Measurements from ENCODE around the gene DDIT4.

DNA sequence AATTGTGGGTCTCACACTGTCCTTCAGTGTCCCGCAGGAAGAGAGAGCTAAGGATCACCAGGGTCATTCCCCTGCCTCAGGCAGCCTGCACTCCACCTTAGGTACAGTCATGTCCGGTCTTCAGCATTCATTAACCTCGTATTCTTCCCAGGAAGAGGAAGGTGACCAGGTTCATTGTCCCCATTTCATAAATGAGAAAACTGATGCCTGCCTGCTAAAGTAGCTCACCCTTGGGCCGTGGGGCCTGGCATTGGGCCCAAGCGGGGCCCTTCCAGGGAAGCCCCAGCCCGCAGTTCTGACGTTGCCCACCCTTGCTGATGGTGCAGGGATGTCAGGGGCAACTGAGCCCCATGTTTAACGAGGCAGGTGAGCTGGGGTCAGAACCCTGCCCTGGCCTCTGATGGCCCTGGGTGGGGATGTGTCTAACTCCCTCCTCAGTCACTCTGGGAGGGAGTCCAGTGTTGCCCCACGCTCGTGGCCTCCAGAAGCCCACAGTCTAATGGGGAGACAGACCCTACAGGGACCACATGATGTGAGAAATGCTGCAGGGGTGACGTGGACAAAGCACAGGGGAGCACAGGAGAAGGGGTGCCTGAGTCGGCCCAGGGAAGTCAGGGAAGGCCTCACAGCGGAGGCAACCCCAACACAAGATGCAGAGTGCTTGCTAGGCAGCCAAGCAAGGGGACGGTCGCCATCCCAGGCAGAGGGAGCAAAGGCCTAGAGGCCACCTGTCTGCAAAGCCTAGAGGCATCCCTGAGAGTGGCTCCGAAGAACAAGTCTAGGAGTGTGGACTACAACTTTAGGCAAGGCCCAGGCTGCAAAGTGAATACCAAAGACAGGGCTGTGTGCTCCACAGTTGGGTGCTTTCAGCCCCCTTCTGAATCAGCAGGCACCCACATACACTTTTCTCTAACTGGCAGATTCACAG lies 25.1 kb downstream of the DDIT4 start:
- TF ChIP-seq YY1 (IDR thresholded peaks at IDR 0.05; ENCODE audit: extremely low read depth, insufficient replicate concordance, low read depth, low read length) (no peak), SIN3A (IDR thresholded peaks at IDR 0.05; ENCODE audit: low read depth) (no peak), EZH2phosphoT487 (IDR thresholded peaks at IDR 0.05; ENCODE audit: borderline replicate concordance) (no peak), POLR2A (IDR thresholded peaks at IDR 0.05; ENCODE audit: borderline replicate concordance, extremely low read depth, insufficient read depth, insufficient read length) (no peak), EZH2 (IDR thresholded peaks at IDR 0.05) (no peak), SP1 (IDR thresholded peaks at IDR 0.05; ENCODE audit: low read depth) (no peak), POLR2AphosphoS5 (IDR thresholded peaks at IDR 0.05; ENCODE audit: low read depth, low read length) (no peak), CEBPB (IDR thresholded peaks at IDR 0.05; ENCODE audit: low read depth) (no peak), RAD21 (IDR thresholded peaks at IDR 0.05; ENCODE audit: low read depth) (no peak), ZFX (IDR thresholded peaks at IDR 0.05) (peak; percentile 31; the same call in 1 of the 2 replicates), FOSL1 (IDR thresholded peaks at IDR 0.05; ENCODE audit: low read depth) (no peak)
- TF ChIP-seq, protein P1, sequence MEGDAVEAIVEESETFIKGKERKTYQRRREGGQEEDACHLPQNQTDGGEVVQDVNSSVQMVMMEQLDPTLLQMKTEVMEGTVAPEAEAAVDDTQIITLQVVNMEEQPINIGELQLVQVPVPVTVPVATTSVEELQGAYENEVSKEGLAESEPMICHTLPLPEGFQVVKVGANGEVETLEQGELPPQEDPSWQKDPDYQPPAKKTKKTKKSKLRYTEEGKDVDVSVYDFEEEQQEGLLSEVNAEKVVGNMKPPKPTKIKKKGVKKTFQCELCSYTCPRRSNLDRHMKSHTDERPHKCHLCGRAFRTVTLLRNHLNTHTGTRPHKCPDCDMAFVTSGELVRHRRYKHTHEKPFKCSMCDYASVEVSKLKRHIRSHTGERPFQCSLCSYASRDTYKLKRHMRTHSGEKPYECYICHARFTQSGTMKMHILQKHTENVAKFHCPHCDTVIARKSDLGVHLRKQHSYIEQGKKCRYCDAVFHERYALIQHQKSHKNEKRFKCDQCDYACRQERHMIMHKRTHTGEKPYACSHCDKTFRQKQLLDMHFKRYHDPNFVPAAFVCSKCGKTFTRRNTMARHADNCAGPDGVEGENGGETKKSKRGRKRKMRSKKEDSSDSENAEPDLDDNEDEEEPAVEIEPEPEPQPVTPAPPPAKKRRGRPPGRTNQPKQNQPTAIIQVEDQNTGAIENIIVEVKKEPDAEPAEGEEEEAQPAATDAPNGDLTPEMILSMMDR (IDR thresholded peaks at IDR 0.05 in 2 of 3, conservative IDR thresholded peaks at IDR 0.05 in 1 of 3; ENCODE audit: borderline replicate concordance in 1 of 3, insufficient read depth in 1 of 3, low read depth in 2 of 3, low read length in 2 of 3): no peak
- TF ChIP-seq, protein P2, sequence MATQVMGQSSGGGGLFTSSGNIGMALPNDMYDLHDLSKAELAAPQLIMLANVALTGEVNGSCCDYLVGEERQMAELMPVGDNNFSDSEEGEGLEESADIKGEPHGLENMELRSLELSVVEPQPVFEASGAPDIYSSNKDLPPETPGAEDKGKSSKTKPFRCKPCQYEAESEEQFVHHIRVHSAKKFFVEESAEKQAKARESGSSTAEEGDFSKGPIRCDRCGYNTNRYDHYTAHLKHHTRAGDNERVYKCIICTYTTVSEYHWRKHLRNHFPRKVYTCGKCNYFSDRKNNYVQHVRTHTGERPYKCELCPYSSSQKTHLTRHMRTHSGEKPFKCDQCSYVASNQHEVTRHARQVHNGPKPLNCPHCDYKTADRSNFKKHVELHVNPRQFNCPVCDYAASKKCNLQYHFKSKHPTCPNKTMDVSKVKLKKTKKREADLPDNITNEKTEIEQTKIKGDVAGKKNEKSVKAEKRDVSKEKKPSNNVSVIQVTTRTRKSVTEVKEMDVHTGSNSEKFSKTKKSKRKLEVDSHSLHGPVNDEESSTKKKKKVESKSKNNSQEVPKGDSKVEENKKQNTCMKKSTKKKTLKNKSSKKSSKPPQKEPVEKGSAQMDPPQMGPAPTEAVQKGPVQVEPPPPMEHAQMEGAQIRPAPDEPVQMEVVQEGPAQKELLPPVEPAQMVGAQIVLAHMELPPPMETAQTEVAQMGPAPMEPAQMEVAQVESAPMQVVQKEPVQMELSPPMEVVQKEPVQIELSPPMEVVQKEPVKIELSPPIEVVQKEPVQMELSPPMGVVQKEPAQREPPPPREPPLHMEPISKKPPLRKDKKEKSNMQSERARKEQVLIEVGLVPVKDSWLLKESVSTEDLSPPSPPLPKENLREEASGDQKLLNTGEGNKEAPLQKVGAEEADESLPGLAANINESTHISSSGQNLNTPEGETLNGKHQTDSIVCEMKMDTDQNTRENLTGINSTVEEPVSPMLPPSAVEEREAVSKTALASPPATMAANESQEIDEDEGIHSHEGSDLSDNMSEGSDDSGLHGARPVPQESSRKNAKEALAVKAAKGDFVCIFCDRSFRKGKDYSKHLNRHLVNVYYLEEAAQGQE (IDR thresholded peaks at IDR 0.05; ENCODE audit: low read depth): no peak

Measured in HCT116 (cell line).